ENCODE measurements around the gene NAT14.

NAT14 gene

GRCh38 chr19:55503502-55504251, 18.7 kb downstream of the NAT14 start:
- H3K27ac ChIP-seq (ENCODE audit: low read length) = peak overlapping the region; percentile 97
- H3K4me3 ChIP-seq (ENCODE audit: low read depth in 1 of 2, low read length in 2 of 2) = peak overlapping the region; percentile 31 to 61; a peak in 3 of 4 replicates
- peaks cover 27% of the 10 kb centered on the region for H3K4me1 ChIP-seq (ENCODE audit: insufficient read depth, low read length)
- peaks cover 3% of the 10 kb centered on the region for H3K9me3 ChIP-seq (ENCODE audit: insufficient read depth, low read length, severe bottlenecking)
- TF ChIP-seq CTCF (IDR thresholded peaks at IDR 0.05; ENCODE audit: borderline replicate concordance, extremely low read depth, low read length, poor library complexity, severe bottlenecking) (peak; percentile 99), EZH2 (IDR thresholded peaks at IDR 0.05; ENCODE audit: borderline replicate concordance, low read depth, low read length, severe bottlenecking) (no peak)
- H3K9ac ChIP-seq (ENCODE audit: low read depth, low read length) = peak overlapping the region; percentile 65
- no peaks in the 10 kb centered on the region; the same call in 1 of the 2 replicates for H3K36me3 ChIP-seq (ENCODE audit: insufficient read depth, low read length)
- no peaks in the 10 kb centered on the region for H3K27me3 ChIP-seq (ENCODE audit: insufficient read depth, low read length, poor library complexity)
- peak overlapping the region; percentile 85 for H3K4me2 ChIP-seq (ENCODE audit: insufficient read depth, low read length)
- H3K79me2 ChIP-seq (ENCODE audit: insufficient read depth, low read length) = no peaks in the 10 kb centered on the region; the same call in 1 of the 2 replicates
- DNase-seq (peak; percentile 95), ATAC-seq (ENCODE audit: insufficient read depth, low read depth) (peak; percentile 91)
- peak overlapping the region; percentile 100 for H2AFZ ChIP-seq (ENCODE audit: low read depth, low read length)
- no peaks in the 10 kb centered on the region for H4K20me1 ChIP-seq (ENCODE audit: insufficient read depth, low read length)

- H3K4me3 ChIP-seq (ENCODE audit: low read depth in 1 of 2, low read length in 2 of 2) = peak overlapping the region; percentile 31 to 61; a peak in 3 of 4 replicates
- ATAC-seq (ENCODE audit: insufficient read depth, low read depth) = no peak
Observed at GRCh38 chr19:55504252-55504603, 19.2 kb downstream of the NAT14 start.

GRCh38 chr19:55504981-55505380, 20.0 kb downstream of the NAT14 start:
- DNase-seq (no peak), ATAC-seq (ENCODE audit: insufficient read depth, low read depth) (no peak)
- Histone ChIP-seq H3K9me3 (ENCODE audit: insufficient read depth, low read length, severe bottlenecking) (peaks cover 3% of the 10 kb centered on the region), H2AFZ (ENCODE audit: low read depth, low read length) (no peak overlapping the region), H3K27me3 (ENCODE audit: insufficient read depth, low read length, poor library complexity) (no peaks in the 10 kb centered on the region), H4K20me1 (ENCODE audit: insufficient read depth, low read length) (no peaks in the 10 kb centered on the region), H3K4me3 (ENCODE audit: low read depth in 1 of 2, low read length in 2 of 2) (no peak overlapping the region), H3K79me2 (ENCODE audit: insufficient read depth, low read length) (no peaks in the 10 kb centered on the region; the same call in 1 of the 2 replicates), H3K36me3 (ENCODE audit: insufficient read depth, low read length) (no peaks in the 10 kb centered on the region; the same call in 1 of the 2 replicates), H3K4me2 (ENCODE audit: insufficient read depth, low read length) (no peak overlapping the region), H3K4me1 (ENCODE audit: insufficient read depth, low read length) (peaks cover 27% of the 10 kb centered on the region), H3K27ac (ENCODE audit: low read length) (no peak overlapping the region), H3K9ac (ENCODE audit: low read depth, low read length) (0 out of 2 replicates have a peak overlapping the region, but pooled peaks have one; percentile 3)
- TF ChIP-seq EZH2 (IDR thresholded peaks at IDR 0.05; ENCODE audit: borderline replicate concordance, low read depth, low read length, severe bottlenecking) (no peak), CTCF (IDR thresholded peaks at IDR 0.05; ENCODE audit: borderline replicate concordance, extremely low read depth, low read length, poor library complexity, severe bottlenecking) (no peak)

More at GRCh38 chr19:55504252-55504603, 19.2 kb downstream of the NAT14 start:
- Histone ChIP-seq H3K79me2 (ENCODE audit: insufficient read depth, low read length) (no peaks in the 10 kb centered on the region; the same call in 1 of the 2 replicates), H2AFZ (ENCODE audit: low read depth, low read length) (peak overlapping the region; percentile 100), H3K27me3 (ENCODE audit: insufficient read depth, low read length, poor library complexity) (no peaks in the 10 kb centered on the region), H3K36me3 (ENCODE audit: insufficient read depth, low read length) (no peaks in the 10 kb centered on the region; the same call in 1 of the 2 replicates), H3K4me1 (ENCODE audit: insufficient read depth, low read length) (peaks cover 27% of the 10 kb centered on the region), H4K20me1 (ENCODE audit: insufficient read depth, low read length) (no peaks in the 10 kb centered on the region), H3K9me3 (ENCODE audit: insufficient read depth, low read length, severe bottlenecking) (peaks cover 3% of the 10 kb centered on the region), H3K4me2 (ENCODE audit: insufficient read depth, low read length) (peak overlapping the region; percentile 85), H3K27ac (ENCODE audit: low read length) (peak overlapping the region; percentile 97), H3K9ac (ENCODE audit: low read depth, low read length) (peak overlapping the region; percentile 65)
- no peak for DNase-seq
- TF ChIP-seq CTCF (IDR thresholded peaks at IDR 0.05; ENCODE audit: borderline replicate concordance, extremely low read depth, low read length, poor library complexity, severe bottlenecking) = no peak
- no peak for TF ChIP-seq EZH2 (IDR thresholded peaks at IDR 0.05; ENCODE audit: borderline replicate concordance, low read depth, low read length, severe bottlenecking)
